OCI-LY1 (cell line): Measurements from ENCODE around the gene FRMD4A.

Experiments
- CTCF ChIP-seq: fragments of 200-600 bp; sonication (generic), shearing (Covaris generic); IDR thresholded peaks from 2 replicates; pipeline ENCODE4 v1.5.1; 2017; ENCODE audit warnings: mild to moderate bottlenecking, antibody characterized with exemption, low read length, moderate library complexity, mixed read lengths
- EZH2 ChIP-seq: fragments of 200-600 bp; sonication (generic), shearing (Covaris generic); IDR thresholded peaks from 2 replicates; pipeline ENCODE4 v1.8.0; 2017; ENCODE audit warnings: borderline replicate concordance, mixed run types, mild to moderate bottlenecking, antibody characterized with exemption, low read length, moderate library complexity, mixed read lengths

GRCh38 chr10:14016011-14016536 lies 314.6 kb downstream of the FRMD4A start:
- TF ChIP-seq CTCF (no peak), EZH2 (no peak)
